ENCODE results near the gene MYRIP. TPM values are rescaled to one million over a fixed set of nuclear protein-coding genes. Genes with fewer than 3 reads are reported as not detected.

Gene MYRIP
- total RNA-seq, 2 experiments from 2014 or later = not detected

DNA sequence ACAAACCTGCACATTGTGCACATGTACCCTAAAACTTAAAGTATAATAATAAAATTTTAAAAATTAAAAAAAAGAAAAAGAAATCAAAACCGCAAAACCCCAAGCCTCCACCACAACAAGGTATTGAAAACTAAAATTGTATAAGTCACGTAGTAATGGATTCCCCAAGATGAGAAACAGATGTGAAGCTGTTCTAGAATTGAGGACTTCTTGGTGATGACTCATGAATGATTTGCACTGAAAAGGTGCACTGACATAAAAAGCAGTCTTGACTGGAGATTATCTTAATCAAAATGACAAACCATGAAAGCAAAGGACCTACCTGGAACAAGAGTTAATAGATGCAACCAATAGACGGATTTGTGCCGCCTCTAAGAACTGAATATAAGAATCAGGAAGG lies 225.8 kb downstream of the MYRIP start:
- Mint-ChIP-seq H3K9me3 (no peaks in the 10 kb centered on the region), H3K27me3 (ENCODE audit: low read depth) (no peaks in the 10 kb centered on the region), H3K36me3 (ENCODE audit: low read depth) (no peaks in the 10 kb centered on the region), H3K27ac (no peak overlapping the region), H3K4me1 (ENCODE audit: low read depth) (no peaks in the 10 kb centered on the region), H3K4me3 (no peak overlapping the region)
- DNase-seq = peak; percentile 8
- CTCF ChIA-PET = no interaction called here
- intact Hi-C loops (cut with micrococcal nuclease) = no loop called here

DNA sequence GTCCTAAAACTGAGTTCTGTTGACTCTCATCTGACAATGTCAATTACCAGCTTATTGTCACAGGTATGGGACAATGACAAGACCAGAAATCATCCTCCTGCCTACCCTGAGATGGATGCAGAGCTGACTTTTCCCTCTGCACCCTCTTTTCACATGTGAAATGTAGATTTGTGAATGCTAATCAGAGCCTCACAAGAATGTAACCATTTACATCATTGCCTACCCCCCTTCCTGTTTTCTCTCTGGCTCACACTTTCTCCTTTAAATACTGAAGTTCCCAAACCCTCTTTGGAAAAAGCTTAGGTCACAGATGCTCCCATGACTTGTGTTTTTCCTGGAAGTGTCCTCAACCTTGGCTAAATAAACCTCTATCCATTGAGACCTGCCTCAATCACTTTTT lies 228.2 kb downstream of the MYRIP start:
- no peak for DNase-seq
- no peak overlapping the region for H3K27ac Mint-ChIP-seq
- intact Hi-C loops (cut with micrococcal nuclease) = no loop called here
- H3K4me1 Mint-ChIP-seq (ENCODE audit: low read depth) = no peaks in the 10 kb centered on the region
- CTCF ChIA-PET = no interaction called here
- no peaks in the 10 kb centered on the region for H3K36me3 Mint-ChIP-seq (ENCODE audit: low read depth)
- no peaks in the 10 kb centered on the region for H3K27me3 Mint-ChIP-seq (ENCODE audit: low read depth)
- no peaks in the 10 kb centered on the region for H3K9me3 Mint-ChIP-seq
- no peak overlapping the region for H3K4me3 Mint-ChIP-seq

DNA sequence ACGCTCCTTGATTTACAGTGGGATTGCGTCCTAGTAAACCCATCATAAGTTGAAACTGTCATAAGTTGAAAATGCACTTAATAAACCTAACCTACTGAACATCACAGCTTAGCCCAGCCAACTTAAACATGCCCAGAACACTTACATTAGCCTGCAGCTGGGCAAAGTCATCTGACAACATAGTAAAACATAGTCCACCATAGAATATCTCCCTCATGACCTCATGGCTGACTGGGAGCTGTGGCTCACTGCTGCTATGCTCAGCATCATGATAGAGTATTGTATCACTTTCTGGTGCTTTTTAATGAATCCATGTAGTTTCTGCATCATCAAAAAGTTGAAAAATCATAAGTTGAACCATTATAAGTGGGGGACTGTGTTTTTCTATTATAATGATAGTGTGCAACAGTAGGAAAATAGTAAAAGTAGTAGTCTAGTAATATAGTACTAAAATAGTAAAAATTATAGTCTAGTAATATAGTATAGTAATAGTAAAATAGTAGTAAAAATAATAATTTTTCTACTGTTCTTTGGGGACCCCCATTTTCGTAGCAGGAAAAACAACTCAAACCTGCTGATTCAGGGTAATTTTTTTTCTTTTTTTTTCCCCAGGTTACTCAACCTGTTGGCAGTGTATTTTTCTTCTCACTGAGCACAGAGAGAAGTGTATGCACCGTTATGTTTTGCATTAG lies 233.5 kb downstream of the MYRIP start:
- Mint-ChIP-seq H3K4me1 (ENCODE audit: low read depth) (no peaks in the 10 kb centered on the region), H3K4me3 (no peak overlapping the region), H3K27me3 (ENCODE audit: low read depth) (no peaks in the 10 kb centered on the region), H3K36me3 (ENCODE audit: low read depth) (no peaks in the 10 kb centered on the region), H3K27ac (no peak overlapping the region), H3K9me3 (no peaks in the 10 kb centered on the region)
- intact Hi-C loops (cut with micrococcal nuclease) = no loop called here
- no peak for DNase-seq
- CTCF ChIA-PET = no interaction called here

DNA sequence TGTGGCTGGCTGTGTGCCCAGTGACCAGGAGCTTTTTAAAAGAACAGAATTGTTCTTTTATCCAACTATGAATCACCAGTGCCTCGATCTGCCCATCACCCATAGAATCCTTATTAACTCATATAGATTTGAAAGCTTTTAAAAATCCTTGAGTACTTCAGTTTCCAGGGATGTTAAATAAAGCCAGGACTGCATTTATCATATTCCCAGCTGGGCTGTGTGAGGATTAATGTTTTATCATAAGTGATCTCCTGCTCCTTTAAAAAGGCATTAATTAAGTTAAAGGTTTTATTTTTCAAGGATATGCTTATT lies 234.0 kb downstream of the MYRIP start:
- Mint-ChIP-seq H3K4me3 (no peak overlapping the region), H3K27ac (no peak overlapping the region), H3K9me3 (no peaks in the 10 kb centered on the region), H3K27me3 (ENCODE audit: low read depth) (no peaks in the 10 kb centered on the region), H3K36me3 (ENCODE audit: low read depth) (no peaks in the 10 kb centered on the region), H3K4me1 (ENCODE audit: low read depth) (no peaks in the 10 kb centered on the region)
- CTCF ChIA-PET = no interaction called here
- no peak for DNase-seq
- intact Hi-C loops (cut with micrococcal nuclease) = no loop called here

DNA sequence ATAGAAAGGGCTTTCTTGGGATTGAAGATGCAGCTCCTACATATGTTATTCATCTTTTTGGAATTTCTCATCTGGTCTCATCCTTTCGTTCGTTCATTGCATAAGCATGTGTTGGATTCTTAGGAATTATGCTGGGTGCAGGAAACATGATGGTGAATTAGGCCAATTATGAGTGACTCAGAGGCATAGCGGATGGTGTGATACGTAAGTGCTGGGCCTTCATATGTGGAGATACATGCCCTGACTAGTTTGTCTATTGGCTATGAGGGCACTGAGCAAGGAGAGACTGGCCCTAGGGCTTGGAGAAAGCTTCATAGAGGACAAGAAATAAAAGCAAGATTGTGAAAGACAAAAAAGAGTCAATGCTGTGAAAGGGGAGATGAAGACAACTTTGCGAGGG lies 235.1 kb downstream of the MYRIP start:
- H3K27ac Mint-ChIP-seq = no peak overlapping the region
- no peak for DNase-seq
- intact Hi-C loops (cut with micrococcal nuclease) = no loop called here
- H3K36me3 Mint-ChIP-seq (ENCODE audit: low read depth) = no peaks in the 10 kb centered on the region
- H3K4me1 Mint-ChIP-seq (ENCODE audit: low read depth) = no peaks in the 10 kb centered on the region
- H3K9me3 Mint-ChIP-seq = no peaks in the 10 kb centered on the region
- no peaks in the 10 kb centered on the region for H3K27me3 Mint-ChIP-seq (ENCODE audit: low read depth)
- CTCF ChIA-PET = no interaction called here
- H3K4me3 Mint-ChIP-seq = no peak overlapping the region

DNA sequence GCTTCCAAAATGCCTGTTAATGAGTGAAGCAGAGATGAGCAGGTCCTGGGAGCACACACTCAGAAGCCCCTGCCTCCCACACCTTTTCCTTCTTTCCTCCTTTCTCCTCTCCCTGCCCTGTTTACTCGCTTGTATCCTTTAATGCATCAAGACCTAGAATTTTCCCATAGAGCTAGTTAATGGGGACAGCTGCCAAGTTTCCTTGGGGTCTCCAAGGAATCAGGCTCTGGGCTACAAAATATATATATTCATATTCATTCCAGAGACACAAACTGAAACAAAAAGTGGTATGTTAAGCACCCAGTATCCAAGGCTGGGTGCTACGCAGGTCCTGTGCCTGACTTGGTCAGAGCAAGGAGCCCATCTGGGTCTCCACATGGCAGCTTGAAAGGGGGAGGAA lies 235.6 kb downstream of the MYRIP start:
- no peak overlapping the region for H3K4me3 Mint-ChIP-seq
- no peaks in the 10 kb centered on the region for H3K4me1 Mint-ChIP-seq (ENCODE audit: low read depth)
- no peak for DNase-seq
- H3K27me3 Mint-ChIP-seq (ENCODE audit: low read depth) = no peaks in the 10 kb centered on the region
- H3K27ac Mint-ChIP-seq = no peak overlapping the region
- H3K9me3 Mint-ChIP-seq = no peaks in the 10 kb centered on the region
- H3K36me3 Mint-ChIP-seq (ENCODE audit: low read depth) = no peaks in the 10 kb centered on the region
- intact Hi-C loops (cut with micrococcal nuclease) = no loop called here
- CTCF ChIA-PET = no interaction called here

DNA sequence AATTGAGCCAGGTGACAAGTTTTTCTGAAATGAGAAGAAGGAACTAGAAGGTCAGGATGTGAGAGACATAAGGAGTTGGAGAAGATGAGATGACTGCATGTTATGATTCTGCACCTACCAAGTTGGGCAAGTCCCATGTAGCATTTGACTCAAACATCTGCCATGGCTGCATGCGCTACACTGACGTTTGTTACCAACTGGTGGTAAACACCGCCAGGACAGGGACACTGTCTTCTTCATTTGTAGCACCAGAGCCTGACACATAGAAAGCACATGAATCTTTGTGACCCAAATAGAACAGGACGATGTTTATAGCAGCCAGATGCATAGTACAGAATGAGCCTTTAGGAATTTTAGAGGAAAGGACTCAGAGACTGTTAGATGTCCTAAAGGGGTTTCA lies 236.7 kb downstream of the MYRIP start:
- DNase-seq = no peak
- CTCF ChIA-PET = no interaction called here
- no peaks in the 10 kb centered on the region for H3K27me3 Mint-ChIP-seq (ENCODE audit: low read depth)
- intact Hi-C loops (cut with micrococcal nuclease) = no loop called here
- H3K4me1 Mint-ChIP-seq (ENCODE audit: low read depth) = no peaks in the 10 kb centered on the region
- H3K36me3 Mint-ChIP-seq (ENCODE audit: low read depth) = no peaks in the 10 kb centered on the region
- no peak overlapping the region for H3K27ac Mint-ChIP-seq
- no peak overlapping the region for H3K4me3 Mint-ChIP-seq
- H3K9me3 Mint-ChIP-seq = peaks cover 5% of the 10 kb centered on the region

DNA sequence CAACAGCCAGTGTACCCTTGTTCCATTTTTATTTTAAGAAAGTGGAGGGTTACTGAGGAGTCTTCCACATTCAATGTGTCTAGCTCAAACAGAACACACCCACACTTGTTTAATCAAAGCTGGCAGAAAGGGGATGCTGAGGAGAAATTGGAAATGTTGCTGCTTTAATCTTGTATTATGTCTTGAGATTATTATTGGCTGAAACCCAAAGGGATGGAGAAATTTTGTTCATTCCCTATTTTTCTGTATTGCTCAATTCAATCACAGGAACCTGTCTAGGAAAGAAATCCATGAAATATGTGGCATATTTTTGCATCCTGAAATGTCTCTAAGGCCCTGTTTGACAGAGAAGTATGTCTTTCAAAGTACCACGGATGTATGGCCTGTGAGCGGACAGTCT lies 238.0 kb downstream of the MYRIP start:
- no peaks in the 10 kb centered on the region for H3K36me3 Mint-ChIP-seq (ENCODE audit: low read depth)
- CTCF ChIA-PET = no interaction called here
- no peak overlapping the region for H3K27ac Mint-ChIP-seq
- peaks cover 5% of the 10 kb centered on the region for H3K9me3 Mint-ChIP-seq
- intact Hi-C loops (cut with micrococcal nuclease) = no loop called here
- H3K4me1 Mint-ChIP-seq (ENCODE audit: low read depth) = no peaks in the 10 kb centered on the region
- DNase-seq = no peak
- H3K27me3 Mint-ChIP-seq (ENCODE audit: low read depth) = no peaks in the 10 kb centered on the region
- no peak overlapping the region for H3K4me3 Mint-ChIP-seq

DNA sequence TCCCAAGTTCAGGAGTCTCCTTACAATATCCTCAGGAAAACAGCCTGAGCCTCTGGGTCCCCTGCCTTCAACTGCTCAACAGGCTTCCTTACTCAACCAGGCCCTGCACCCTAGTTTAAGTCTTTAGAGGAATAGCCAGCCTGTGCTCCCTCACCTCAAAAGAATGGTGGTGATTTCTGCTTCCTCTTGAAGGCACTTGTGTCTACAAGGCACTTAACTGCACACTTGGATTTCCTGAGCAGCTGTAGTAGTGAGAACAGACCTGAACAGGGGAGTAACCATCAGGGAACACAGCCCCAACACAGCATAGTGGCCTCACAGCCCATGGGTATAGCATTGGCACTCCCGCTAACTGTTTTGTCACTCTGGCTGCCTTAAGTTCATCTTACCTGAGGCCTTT lies 244.3 kb downstream of the MYRIP start:
- no peak overlapping the region for H3K4me3 Mint-ChIP-seq
- H3K27ac Mint-ChIP-seq = no peak overlapping the region
- no peaks in the 10 kb centered on the region for H3K36me3 Mint-ChIP-seq (ENCODE audit: low read depth)
- CTCF ChIA-PET = no interaction called here
- no peaks in the 10 kb centered on the region for H3K4me1 Mint-ChIP-seq (ENCODE audit: low read depth)
- H3K9me3 Mint-ChIP-seq = peaks cover 5% of the 10 kb centered on the region
- DNase-seq = no peak
- H3K27me3 Mint-ChIP-seq (ENCODE audit: low read depth) = peaks cover 3% of the 10 kb centered on the region
- intact Hi-C loops (cut with micrococcal nuclease) = no loop called here

DNA sequence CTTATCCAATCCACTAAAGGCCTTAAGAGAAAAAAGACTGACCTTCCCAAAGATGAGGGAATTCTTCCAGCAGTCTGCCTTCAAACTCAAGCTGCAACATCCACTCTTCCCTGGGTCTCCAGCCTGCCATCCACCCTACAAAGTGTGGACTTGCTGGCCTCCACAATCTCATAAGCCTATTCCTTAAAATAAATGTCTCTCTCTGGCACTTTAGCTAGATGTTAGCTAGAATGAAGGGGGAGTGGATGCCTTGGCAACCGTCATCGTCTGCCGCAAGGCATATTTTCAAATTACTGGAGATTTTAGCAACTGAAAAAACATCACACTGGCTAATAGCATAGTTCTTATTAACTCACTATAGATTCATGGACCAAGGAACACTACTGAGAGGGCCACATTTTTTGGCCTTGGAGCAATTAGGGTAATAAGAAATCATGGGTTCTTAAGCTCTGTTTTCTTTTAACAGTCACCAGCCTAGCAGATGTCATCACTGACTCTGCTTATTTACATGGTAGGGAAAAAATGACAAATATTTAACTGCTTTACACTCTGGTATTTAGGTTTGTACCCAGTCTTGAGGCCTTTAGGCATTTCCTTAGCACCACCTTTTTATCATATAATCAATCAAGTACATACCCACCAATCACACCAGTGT lies 245.3 kb downstream of the MYRIP start:
- Mint-ChIP-seq H3K4me3 (no peak overlapping the region), H3K9me3 (peaks cover 5% of the 10 kb centered on the region), H3K36me3 (ENCODE audit: low read depth) (no peaks in the 10 kb centered on the region), H3K27ac (no peak overlapping the region), H3K4me1 (ENCODE audit: low read depth) (no peaks in the 10 kb centered on the region), H3K27me3 (ENCODE audit: low read depth) (peaks cover 5% of the 10 kb centered on the region)
- CTCF ChIA-PET = no interaction called here
- intact Hi-C loops (cut with micrococcal nuclease) = no loop called here
- DNase-seq = no peak

DNA sequence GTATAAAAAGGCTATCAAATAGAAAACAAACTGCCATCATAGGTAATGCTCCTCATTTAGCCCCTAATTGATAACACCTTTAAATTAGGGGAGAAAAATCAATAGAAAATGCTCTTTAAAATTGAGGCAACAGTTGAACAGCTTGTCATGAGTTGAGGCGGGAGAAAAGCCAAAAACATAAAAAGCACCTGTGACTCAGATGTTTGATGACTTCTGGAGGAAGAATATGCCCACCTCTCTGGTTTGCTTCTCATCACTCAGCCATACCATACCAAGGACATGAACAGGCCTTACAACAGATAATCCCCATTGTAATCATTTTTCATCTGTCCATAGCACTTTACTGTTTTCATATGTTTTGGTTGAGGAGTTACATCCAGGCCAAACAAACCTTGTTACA lies 246.0 kb downstream of the MYRIP start:
- intact Hi-C loops (cut with micrococcal nuclease) = no loop called here
- Mint-ChIP-seq H3K4me1 (ENCODE audit: low read depth) (no peaks in the 10 kb centered on the region), H3K4me3 (no peak overlapping the region), H3K36me3 (ENCODE audit: low read depth) (no peaks in the 10 kb centered on the region), H3K27ac (no peak overlapping the region), H3K9me3 (peaks cover 4% of the 10 kb centered on the region), H3K27me3 (ENCODE audit: low read depth) (peaks cover 5% of the 10 kb centered on the region)
- CTCF ChIA-PET = interaction anchor here (0.5 kb wide), 1 partner anchor 387 kb away, joined by 3 read pairs; no protein-coding TSS in a partner anchor
- no peak for DNase-seq

DNA sequence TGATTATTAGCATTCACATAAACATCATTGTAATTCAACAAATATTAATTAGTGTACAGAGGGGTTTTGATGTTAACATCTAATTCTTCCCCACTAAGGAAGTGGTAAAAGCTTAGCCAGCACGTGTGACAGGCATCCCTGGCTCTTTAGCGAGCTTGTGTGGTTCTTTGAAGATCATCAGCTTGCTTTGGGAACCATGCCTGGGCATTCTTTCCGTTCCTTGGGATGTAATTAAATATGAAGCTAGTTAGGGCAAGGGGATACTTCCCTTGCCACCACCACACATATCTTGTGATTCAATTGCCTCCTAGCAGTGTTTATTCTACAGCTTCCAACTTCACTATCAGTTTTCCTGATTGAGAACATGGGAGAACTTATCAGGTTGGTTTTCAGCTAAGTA lies 246.5 kb downstream of the MYRIP start:
- Mint-ChIP-seq H3K9me3 (no peaks in the 10 kb centered on the region), H3K4me3 (no peak overlapping the region)
- CTCF ChIA-PET = interaction anchor here (0.5 kb wide), 1 partner anchor 387 kb away, joined by 3 read pairs; no protein-coding TSS in a partner anchor

DNA sequence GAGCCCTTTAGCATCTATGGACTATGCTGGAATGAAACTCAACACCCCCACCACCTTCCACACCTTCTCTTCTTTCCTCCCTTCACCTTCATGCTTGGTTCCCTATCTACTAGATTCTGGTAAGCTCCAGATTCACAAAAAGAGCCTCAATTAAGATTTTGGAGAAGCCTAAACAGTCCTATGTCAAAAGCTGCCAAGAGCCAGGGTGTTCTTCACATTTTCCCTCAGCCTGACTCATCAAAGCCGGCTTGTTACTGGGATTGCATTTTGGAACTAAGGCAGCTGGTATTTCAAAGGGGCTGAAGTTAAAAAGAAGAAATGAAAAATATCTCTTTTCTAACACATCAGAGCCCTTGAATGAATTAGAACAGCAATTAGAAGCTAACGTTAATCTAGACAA lies 247.7 kb downstream of the MYRIP start:
- no peaks in the 10 kb centered on the region for H3K4me1 Mint-ChIP-seq (ENCODE audit: low read depth)

More for the DNA sequence above, 246.5 kb downstream of the MYRIP start:
- intact Hi-C loops (cut with micrococcal nuclease) = no loop called here
- Mint-ChIP-seq H3K36me3 (ENCODE audit: low read depth) (no peaks in the 10 kb centered on the region), H3K27ac (no peak overlapping the region), H3K27me3 (ENCODE audit: low read depth) (peaks cover 5% of the 10 kb centered on the region), H3K4me1 (ENCODE audit: low read depth) (no peaks in the 10 kb centered on the region)
- DNase-seq = no peak

More for the DNA sequence above, 247.7 kb downstream of the MYRIP start:
- peaks cover 5% of the 10 kb centered on the region for H3K27me3 Mint-ChIP-seq (ENCODE audit: low read depth)
- H3K9me3 Mint-ChIP-seq = no peaks in the 10 kb centered on the region
- intact Hi-C loops (cut with micrococcal nuclease) = no loop called here
- no peak overlapping the region for H3K27ac Mint-ChIP-seq
- CTCF ChIA-PET = no interaction called here
- no peak overlapping the region for H3K4me3 Mint-ChIP-seq
- no peak for DNase-seq
- no peaks in the 10 kb centered on the region for H3K36me3 Mint-ChIP-seq (ENCODE audit: low read depth)
